Upper lobe of right lung (tissue), 1 donor: ENCODE data around the gene APOD. TPM values are rescaled to one million over a fixed set of nuclear protein-coding genes. Genes with fewer than 3 reads are reported as not detected.

Experiments used
- ATAC-seq: fragments of 200-7000 bp; cut with Tn5 transposase; one replicate; pipeline ENCODE4 v1.9.1; 2020; ENCODE audit warnings: mild to moderate bottlenecking, moderate library complexity
- DNase-seq: peaks from one replicate; pipeline ENCODE4 v3.0.0-alpha.2; 2020
- H3K27ac ChIP-seq: fragments of 200-600 bp; one replicate; pipeline ENCODE4 v1.8.0; 2022
- H3K27me3 ChIP-seq: fragments of 200-600 bp; one replicate; pipeline ENCODE4 v1.8.0; 2022; ENCODE audit warnings: mild to moderate bottlenecking
- H3K36me3 ChIP-seq: fragments of 200-600 bp; one replicate; pipeline ENCODE4 v1.8.0; 2022
- H3K4me1 ChIP-seq: fragments of 200-600 bp; one replicate; pipeline ENCODE4 v1.8.0; 2022
- H3K4me3 ChIP-seq: fragments of 200-600 bp; one replicate; pipeline ENCODE4 v1.8.0; 2022; ENCODE audit warnings: mild to moderate bottlenecking
- H3K9me3 ChIP-seq: fragments of 200-600 bp; one replicate; pipeline ENCODE4 v1.8.0; 2022
- intact Hi-C: fragments of 100-400 bp; cut with DNase I; formaldehyde crosslinking; loops from one replicate; pipeline ENCODE4 v1.11.0; 2022
- total RNA-seq: library from RNA; stranded (reverse); fragmentation: NEBNext Ultra II Directional; extraction: Animal tissue kit (Norgen Biotek cat#: 25700); gene quantifications from one replicate; pipeline ENCODE4 v1.2.1, GENCODE V29; 2021
- TF ChIP-seq, protein P1 (sequence below): fragments of 200-600 bp; IDR thresholded peaks from one replicate; pipeline ENCODE4 v1.8.0; 2022; ENCODE audit warnings: antibody characterized with exemption
- donor health status: DM: no; HTN: yes; CAD: no; lungs with severe emphysema.

Gene APOD
- total RNA-seq, 1 donor from 2014 or later, result 59.4 TPM

- H3K9me3 ChIP-seq, result no peaks in the 10 kb centered on the region
- H3K36me3 ChIP-seq, result no peaks in the 10 kb centered on the region
- no peak overlapping the region for H3K4me3 ChIP-seq
- peaks cover 23% of the 10 kb centered on the region for H3K4me1 ChIP-seq
- ATAC-seq (no peak), DNase-seq (no peak)
- no peak overlapping the region for H3K27ac ChIP-seq
- intact Hi-C loops, result no loop called here
- TF ChIP-seq, protein P1, sequence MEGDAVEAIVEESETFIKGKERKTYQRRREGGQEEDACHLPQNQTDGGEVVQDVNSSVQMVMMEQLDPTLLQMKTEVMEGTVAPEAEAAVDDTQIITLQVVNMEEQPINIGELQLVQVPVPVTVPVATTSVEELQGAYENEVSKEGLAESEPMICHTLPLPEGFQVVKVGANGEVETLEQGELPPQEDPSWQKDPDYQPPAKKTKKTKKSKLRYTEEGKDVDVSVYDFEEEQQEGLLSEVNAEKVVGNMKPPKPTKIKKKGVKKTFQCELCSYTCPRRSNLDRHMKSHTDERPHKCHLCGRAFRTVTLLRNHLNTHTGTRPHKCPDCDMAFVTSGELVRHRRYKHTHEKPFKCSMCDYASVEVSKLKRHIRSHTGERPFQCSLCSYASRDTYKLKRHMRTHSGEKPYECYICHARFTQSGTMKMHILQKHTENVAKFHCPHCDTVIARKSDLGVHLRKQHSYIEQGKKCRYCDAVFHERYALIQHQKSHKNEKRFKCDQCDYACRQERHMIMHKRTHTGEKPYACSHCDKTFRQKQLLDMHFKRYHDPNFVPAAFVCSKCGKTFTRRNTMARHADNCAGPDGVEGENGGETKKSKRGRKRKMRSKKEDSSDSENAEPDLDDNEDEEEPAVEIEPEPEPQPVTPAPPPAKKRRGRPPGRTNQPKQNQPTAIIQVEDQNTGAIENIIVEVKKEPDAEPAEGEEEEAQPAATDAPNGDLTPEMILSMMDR, result no peak
- no peaks in the 10 kb centered on the region for H3K27me3 ChIP-seq
Measured at GRCh38 chr3:195537995-195538394, 45.7 kb downstream of the APOD start.

DNA sequence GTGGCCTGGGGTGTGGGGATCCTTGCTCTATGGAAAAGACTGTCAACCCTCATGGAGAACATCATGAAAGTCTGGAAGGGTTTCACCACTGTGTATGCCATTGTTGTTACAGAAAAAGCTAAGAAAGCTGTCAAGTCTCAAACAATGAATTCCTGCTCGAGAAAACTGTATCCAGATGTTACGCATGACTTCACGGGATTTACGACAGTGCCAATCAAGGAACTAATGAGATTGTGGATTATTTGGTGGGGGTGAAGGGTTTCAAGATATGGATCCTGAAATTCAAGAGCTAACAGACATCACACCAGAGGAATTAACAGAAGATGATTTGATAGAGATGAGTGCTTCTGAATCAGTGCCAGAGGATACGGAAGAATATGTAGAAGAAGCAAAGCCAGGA is 48.4 kb downstream of the APOD start:
- no peaks in the 10 kb centered on the region for H3K36me3 ChIP-seq
- no peak overlapping the region for H3K4me3 ChIP-seq
- no peaks in the 10 kb centered on the region for H3K27me3 ChIP-seq
- H3K4me1 ChIP-seq, result peaks cover 5% of the 10 kb centered on the region
- TF ChIP-seq, protein P1, result no peak
- ATAC-seq (no peak), DNase-seq (no peak)
- intact Hi-C loops, result no loop called here
- H3K27ac ChIP-seq, result no peak overlapping the region
- H3K9me3 ChIP-seq, result no peaks in the 10 kb centered on the region

- no peaks in the 10 kb centered on the region for H3K4me1 ChIP-seq
- intact Hi-C loops, result no loop called here
- ATAC-seq (no peak), DNase-seq (no peak)
- TF ChIP-seq, protein P1, result no peak
- H3K27me3 ChIP-seq, result no peaks in the 10 kb centered on the region
- H3K27ac ChIP-seq, result no peak overlapping the region
- peaks cover 10% of the 10 kb centered on the region for H3K36me3 ChIP-seq
- H3K9me3 ChIP-seq, result no peaks in the 10 kb centered on the region
- H3K4me3 ChIP-seq, result no peak overlapping the region
Measured at GRCh38 chr3:195532834-195533233, 50.9 kb downstream of the APOD start.

GRCh38 chr3:195532345-195532744 is 51.4 kb downstream of the APOD start:
- TF ChIP-seq, protein P1, result no peak

DNA sequence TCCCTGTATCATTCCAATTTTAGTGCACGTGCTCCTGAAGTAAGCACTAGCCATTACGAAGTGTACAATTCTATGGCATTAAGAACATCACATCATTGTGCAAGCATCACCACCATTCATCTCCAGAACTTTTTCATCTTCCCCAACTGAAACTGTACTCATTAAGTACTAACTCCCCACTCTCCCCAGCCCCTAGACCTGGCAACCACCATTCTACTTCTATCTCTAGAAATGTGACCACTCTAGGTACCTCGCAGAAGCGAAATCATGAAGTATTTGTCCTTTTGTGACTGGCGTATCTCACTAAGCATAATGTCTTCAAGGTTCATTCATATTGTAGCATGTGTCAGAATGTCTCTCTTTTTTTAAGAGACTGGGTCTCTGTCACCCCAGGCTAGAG is 52.1 kb downstream of the APOD start:
- no peaks in the 10 kb centered on the region for H3K9me3 ChIP-seq
- H3K4me1 ChIP-seq, result no peaks in the 10 kb centered on the region
- intact Hi-C loops, result no loop called here
- ATAC-seq (no peak), DNase-seq (no peak)
- no peak overlapping the region for H3K4me3 ChIP-seq
- peaks cover 16% of the 10 kb centered on the region for H3K36me3 ChIP-seq
- no peaks in the 10 kb centered on the region for H3K27me3 ChIP-seq
- TF ChIP-seq, protein P1, result no peak
- no peak overlapping the region for H3K27ac ChIP-seq

More at GRCh38 chr3:195532345-195532744, 51.4 kb downstream of the APOD start:
- intact Hi-C loops, result no loop called here
- DNase-seq (no peak), ATAC-seq (no peak)
- Histone ChIP-seq H3K4me1 (no peaks in the 10 kb centered on the region), H3K27me3 (no peaks in the 10 kb centered on the region), H3K9me3 (no peaks in the 10 kb centered on the region), H3K27ac (no peak overlapping the region), H3K4me3 (no peak overlapping the region), H3K36me3 (peaks cover 15% of the 10 kb centered on the region)

DNA sequence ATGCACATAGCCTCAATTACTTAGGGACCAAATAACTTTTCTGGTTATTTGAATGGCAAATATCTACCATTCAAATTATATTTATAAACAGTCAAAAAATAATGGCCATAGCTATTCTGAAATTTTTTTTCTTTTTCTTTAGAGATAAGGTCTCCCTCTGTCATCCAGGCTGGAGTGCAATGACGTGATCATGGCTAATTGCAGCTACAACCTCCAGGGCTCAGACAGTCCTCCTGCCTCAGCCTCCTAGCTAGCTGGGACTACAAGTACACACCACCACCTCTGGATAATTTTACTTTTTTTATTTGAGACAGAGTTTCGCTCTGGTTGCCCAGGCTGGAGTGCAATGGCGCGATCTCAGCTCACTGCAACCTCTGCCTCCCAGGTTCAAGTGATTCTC is 57.2 kb downstream of the APOD start:
- Histone ChIP-seq H3K27me3 (no peaks in the 10 kb centered on the region), H3K36me3 (peaks cover 49% of the 10 kb centered on the region), H3K27ac (no peak overlapping the region), H3K4me1 (no peaks in the 10 kb centered on the region), H3K9me3 (no peaks in the 10 kb centered on the region), H3K4me3 (no peak overlapping the region)
- ATAC-seq (no peak), DNase-seq (no peak)
- intact Hi-C loops, result loop anchor here (10.0 kb wide), 1 partner anchor 252 kb away; the partner anchor contains the start of gene XXYLT1
- TF ChIP-seq, protein P1, result no peak
